GM23248 (cell line): ENCODE measurements around the gene TRAF1. TPM values are rescaled to one million over a fixed set of nuclear protein-coding genes. Genes with fewer than 3 reads are reported as not detected.
A peak's percentile ranks its signal among the peaks of the same experiment; 100 is the strongest.

Experiments used
- DNase-seq: peaks from one replicate; pipeline ENCODE4 v3.0.0-alpha.2; 2015
- H2AFZ ChIP-seq: fragments of 200-600 bp; sonication (generic); 2 replicates; pipeline ENCODE4 v1.6.1; 2016; ENCODE audit warnings: antibody characterized with exemption
- H3F3A ChIP-seq: fragments of 200-600 bp; sonication (generic); 2 replicates; pipeline ENCODE4 v1.6.1; 2016; ENCODE audit warnings: mild to moderate bottlenecking, antibody characterized with exemption, mixed run types; ENCODE audit not compliant: insufficient read depth
- H3K27ac ChIP-seq: fragments of 200-600 bp; sonication (generic); 2 replicates; pipeline ENCODE4 v1.5.1; 2016; ENCODE audit warnings: mild to moderate bottlenecking
- H3K27me3 ChIP-seq: fragments of 200-600 bp; sonication (generic); replicated peaks from 2 replicates; pipeline ENCODE4 v1.6.1; 2016; ENCODE audit warnings: mild to moderate bottlenecking; ENCODE audit not compliant: insufficient read depth
- H3K36me3 ChIP-seq: fragments of 200-600 bp; sonication (generic); 2 replicates; pipeline ENCODE4 v1.6.1; 2016; ENCODE audit warnings: low read depth, mild to moderate bottlenecking
- H3K4me1 ChIP-seq: fragments of 200-600 bp; sonication (generic); 2 replicates; pipeline ENCODE4 v1.6.1; 2016; ENCODE audit warnings: mild to moderate bottlenecking; ENCODE audit not compliant: insufficient read depth
- H3K4me2 ChIP-seq: fragments of 200-600 bp; sonication (generic); one replicate; pipeline ENCODE4 v1.6.1; 2016; ENCODE audit warnings: mild to moderate bottlenecking; ENCODE audit not compliant: unreplicated experiment
- H3K4me3 ChIP-seq: fragments of 200-600 bp; sonication (generic); 2 replicates; pipeline ENCODE4 v1.5.1; 2016; ENCODE audit warnings: mild to moderate bottlenecking
- H3K79me2 ChIP-seq: fragments of 200-600 bp; sonication (generic); 2 replicates; pipeline ENCODE4 v1.6.1; 2016; ENCODE audit warnings: mild to moderate bottlenecking; ENCODE audit not compliant: insufficient read depth
- H3K9ac ChIP-seq: fragments of 200-600 bp; sonication (generic); 2 replicates; pipeline ENCODE4 v1.6.1; 2016; ENCODE audit warnings: mild to moderate bottlenecking
- H3K9me2 ChIP-seq: fragments of 200-600 bp; sonication (generic); 2 replicates; pipeline ENCODE4 v1.6.1; 2016; ENCODE audit warnings: mixed run types, mild to moderate bottlenecking, moderate library complexity; ENCODE audit not compliant: insufficient read depth
- H3K9me3 ChIP-seq: fragments of 200-600 bp; sonication (generic); one replicate; pipeline ENCODE4 v1.6.1; 2017; ENCODE audit warnings: low read depth
- H4K20me1 ChIP-seq: fragments of 200-600 bp; sonication (generic); 2 replicates; pipeline ENCODE4 v1.6.0; 2016; ENCODE audit not compliant: insufficient read depth
- EZH2 ChIP-seq: fragments of 200-600 bp; sonication (generic); IDR thresholded peaks from 2 replicates; pipeline ENCODE4 v1.6.1; 2018; ENCODE audit warnings: antibody characterized with exemption, mild to moderate bottlenecking; ENCODE audit not compliant: insufficient read depth, poor library complexity, severe bottlenecking
- EZH2phosphoT487 ChIP-seq: fragments of 200-600 bp; sonication (generic); IDR thresholded peaks from 2 replicates; pipeline ENCODE4 v1.6.1; 2018; ENCODE audit warnings: antibody characterized with exemption, moderate library complexity, mild to moderate bottlenecking, low read depth; ENCODE audit not compliant: insufficient read depth
- WGBS, 2 experiments: methylation state at CpG; one replicate each; pipeline ENCODE4 v1.1.6; 2015 to 2017; ENCODE audit warnings: low lambda C conversion rate in 2 of 2, low coverage in 1 of 2; ENCODE audit errors: missing lambda C conversion rate in 2 of 2; 5-methylcytosine and 5-hydroxymethylcytosine counted together
- in situ Hi-C: fragments of 300-500 bp; cut with MboI; formaldehyde crosslinking; loops from 2 replicates; pipeline ENCODE4 v1.15.0; 2020
- polyA plus RNA-seq: library from polyadenylated mRNA; unstranded; fragments of >200 nt; fragmentation: Nextera tagmentation; extraction: Ambion mirVana; gene quantifications from 2 replicates; pipeline ENCODE4 v1.2.1, GENCODE V29; 2016
- total RNA-seq: library from RNA; depleted of rRNA; stranded (reverse); fragments of >200 nt; shearing (Covaris generic); gene quantifications from 2 replicates; pipeline ENCODE4 v1.2.3, GENCODE V29; 2014

Gene TRAF1
- total and polyA plus RNA-seq, 2 experiments from 2014 or later, result 0.54 to 0.75 TPM

- in situ Hi-C loops, result no loop called here
- WGBS, 2 experiments, result 94 to 95% methylated on average over 1 of the region's 1 CpG
- H3F3A ChIP-seq, result peaks cover 27% of the 10 kb centered on the region
- TF ChIP-seq EZH2phosphoT487 (no peak), EZH2 (no peak)
- no peak overlapping the region for H3K9ac ChIP-seq
- no peak overlapping the region for H3K27ac ChIP-seq
- H3K9me2 ChIP-seq, result no peaks in the 10 kb centered on the region
- peaks cover 9% of the 10 kb centered on the region for H3K4me1 ChIP-seq
- H3K9me3 ChIP-seq, result no peaks in the 10 kb centered on the region
- DNase-seq, result no peak
- H3K36me3 ChIP-seq, result no peaks in the 10 kb centered on the region
- no peak overlapping the region for H2AFZ ChIP-seq
- H3K27me3 ChIP-seq, result 0 out of 2 replicates have a peak, but pooled peaks cover 3% of the 10 kb centered on the region
- no peaks in the 10 kb centered on the region for H3K79me2 ChIP-seq
- no peak overlapping the region for H3K4me3 ChIP-seq
- H4K20me1 ChIP-seq, result no peaks in the 10 kb centered on the region
- no peak overlapping the region for H3K4me2 ChIP-seq
Measured at GRCh38 chr9:120889606-120890271, 36.9 kb downstream of the TRAF1 start.

- Histone ChIP-seq H3K4me1 (peaks cover 9% of the 10 kb centered on the region), H3K4me2 (no peak overlapping the region), H3K36me3 (no peaks in the 10 kb centered on the region), H3K9me3 (no peaks in the 10 kb centered on the region), H2AFZ (no peak overlapping the region), H4K20me1 (no peaks in the 10 kb centered on the region), H3K4me3 (no peak overlapping the region), H3K79me2 (no peaks in the 10 kb centered on the region), H3K27ac (no peak overlapping the region), H3F3A (peaks cover 22% of the 10 kb centered on the region), H3K27me3 (0 out of 2 replicates have a peak, but pooled peaks cover 3% of the 10 kb centered on the region), H3K9me2 (no peaks in the 10 kb centered on the region), H3K9ac (no peak overlapping the region)
- DNase-seq, result no peak
- TF ChIP-seq EZH2, result no peak
- no peak for TF ChIP-seq EZH2phosphoT487
- in situ Hi-C loops, result no loop called here
Measured at GRCh38 chr9:120888626-120889025, 38.0 kb downstream of the TRAF1 start.

GRCh38 chr9:120886490-120886967 lies 40.1 kb downstream of the TRAF1 start:
- DNase-seq, result peak; percentile 87
- Histone ChIP-seq H3K9me3 (no peaks in the 10 kb centered on the region), H3K4me2 (no peak overlapping the region), H3K4me1 (peaks cover 9% of the 10 kb centered on the region), H3K27ac (no peak overlapping the region), H4K20me1 (no peaks in the 10 kb centered on the region), H3K4me3 (no peak overlapping the region), H3K36me3 (no peaks in the 10 kb centered on the region), H3F3A (peaks cover 13% of the 10 kb centered on the region), H3K9ac (no peak overlapping the region), H2AFZ (no peak overlapping the region), H3K9me2 (no peaks in the 10 kb centered on the region), H3K27me3 (0 out of 2 replicates have a peak, but pooled peaks cover 2% of the 10 kb centered on the region), H3K79me2 (no peaks in the 10 kb centered on the region)
- WGBS, 2 experiments, result 35 to 36% methylated on average over 8 of the region's 8 CpGs
- in situ Hi-C loops, result no loop called here
- TF ChIP-seq EZH2phosphoT487 (no peak), EZH2 (no peak)

GRCh38 chr9:120885958-120886357 lies 40.6 kb downstream of the TRAF1 start:
- no peaks in the 10 kb centered on the region for H4K20me1 ChIP-seq
- no peaks in the 10 kb centered on the region for H3K9me2 ChIP-seq
- TF ChIP-seq EZH2 (no peak), EZH2phosphoT487 (no peak)
- no peak overlapping the region for H3K9ac ChIP-seq
- H3K79me2 ChIP-seq, result no peaks in the 10 kb centered on the region
- DNase-seq, result no peak
- no peak overlapping the region for H2AFZ ChIP-seq
- H3K36me3 ChIP-seq, result no peaks in the 10 kb centered on the region
- H3K27ac ChIP-seq, result no peak overlapping the region
- H3F3A ChIP-seq, result peaks cover 13% of the 10 kb centered on the region
- 19 to 21% methylated on average over 5 of the region's 5 CpGs for WGBS, 2 experiments
- in situ Hi-C loops, result no loop called here
- no peak overlapping the region for H3K4me3 ChIP-seq
- no peak overlapping the region for H3K4me2 ChIP-seq
- H3K4me1 ChIP-seq, result peaks cover 9% of the 10 kb centered on the region
- no peaks in the 10 kb centered on the region for H3K27me3 ChIP-seq
- no peaks in the 10 kb centered on the region for H3K9me3 ChIP-seq

- in situ Hi-C loops, result no loop called here
- Histone ChIP-seq H3K4me2 (no peak overlapping the region), H3K27ac (no peak overlapping the region), H3K36me3 (no peaks in the 10 kb centered on the region), H3K9me2 (no peaks in the 10 kb centered on the region), H3K27me3 (no peaks in the 10 kb centered on the region), H3K4me3 (no peak overlapping the region), H3K79me2 (no peaks in the 10 kb centered on the region), H3F3A (peaks cover 13% of the 10 kb centered on the region), H2AFZ (no peak overlapping the region), H3K9me3 (no peaks in the 10 kb centered on the region), H3K9ac (no peak overlapping the region), H3K4me1 (peaks cover 9% of the 10 kb centered on the region), H4K20me1 (no peaks in the 10 kb centered on the region)
- no peak for DNase-seq
- TF ChIP-seq EZH2phosphoT487, result no peak
- TF ChIP-seq EZH2, result no peak
- WGBS, 2 experiments, result 54 to 62% methylated on average over 3 of the region's 3 CpGs
Measured at GRCh38 chr9:120885457-120885856, 41.1 kb downstream of the TRAF1 start.
